ENCODE data around the gene INHBB. TPM values are rescaled to one million over a fixed set of nuclear protein-coding genes. Genes with fewer than 3 reads are reported as not detected.

INHBB gene
- polyA plus RNA-seq, 1 donor from 2014 or later, result not detected

DNA sequence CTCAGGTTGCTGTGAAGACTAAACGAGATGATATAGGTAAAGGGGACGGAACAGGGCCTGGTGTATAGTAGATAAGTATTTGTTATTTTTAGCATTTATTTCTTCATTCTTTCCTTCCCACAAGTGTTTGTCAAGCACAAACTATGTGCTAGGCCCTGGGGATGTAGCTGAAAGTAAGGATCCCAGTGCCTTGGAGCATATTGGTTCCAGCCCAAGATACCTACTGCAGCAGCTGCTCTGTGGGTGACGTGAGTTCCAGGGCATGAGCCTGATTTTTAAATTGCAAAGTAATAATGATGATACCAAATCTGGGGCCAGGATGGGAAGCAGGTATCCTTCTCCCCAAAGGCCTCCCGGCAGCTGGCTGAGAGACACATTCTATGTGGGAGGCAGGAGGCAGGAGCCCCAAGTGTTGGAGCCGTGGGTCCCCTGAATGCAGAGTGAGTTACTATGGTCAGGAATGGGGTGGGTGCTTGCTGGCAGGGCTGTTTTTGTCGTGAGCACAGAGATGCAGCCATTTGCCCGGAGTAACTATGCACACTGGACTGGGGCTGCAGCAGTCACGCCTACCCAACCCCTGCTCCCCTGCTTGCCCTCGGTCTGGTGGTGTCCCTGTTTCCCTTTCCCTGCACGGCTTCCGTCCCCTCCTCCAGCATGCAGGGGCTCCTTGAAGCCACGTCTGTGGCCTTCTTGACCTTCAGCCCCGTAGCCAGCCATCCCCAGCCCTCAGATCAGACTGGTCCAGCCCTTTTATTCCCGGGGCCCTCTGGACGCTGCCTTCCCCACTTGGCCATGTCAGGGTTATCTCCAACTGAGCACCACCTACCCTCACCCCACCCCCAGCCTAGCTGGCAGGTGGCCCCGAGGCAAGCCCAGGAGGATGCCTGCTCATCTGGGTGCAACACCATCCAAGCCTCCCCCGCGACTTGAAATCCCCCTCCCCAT, 52.4 kb downstream of the INHBB start:
- no peak for TF ChIP-seq POLR2AphosphoS5 (IDR thresholded peaks at IDR 0.05)
- no peak for TF ChIP-seq MXI1 (conservative IDR thresholded peaks at IDR 0.05; ENCODE audit: poor library complexity, severe bottlenecking)
- no peak for TF ChIP-seq TAF1 (IDR thresholded peaks at IDR 0.05; ENCODE audit: low read depth)
- TF ChIP-seq SMC3 (conservative IDR thresholded peaks at IDR 0.05; ENCODE audit: poor library complexity), result no peak
- TF ChIP-seq REST (IDR thresholded peaks at IDR 0.05; ENCODE audit: borderline replicate concordance), result no peak
- Histone ChIP-seq H4K20me1 (ENCODE audit: insufficient read depth) (no peaks in the 10 kb centered on the region), H3F3A (ENCODE audit: insufficient read depth, low read length, poor library complexity, severe bottlenecking) (no peaks in the 10 kb centered on the region), H2AFZ (ENCODE audit: low read depth, low read length) (no peak overlapping the region), H3K4me2 (ENCODE audit: low read length) (no peak overlapping the region), H3K36me3 (ENCODE audit: insufficient read depth, low read length) (no peaks in the 10 kb centered on the region), H3K79me2 (replicated peaks; ENCODE audit: insufficient read depth, low read length) (no peaks in the 10 kb centered on the region), H3K27ac (ENCODE audit: low read length) (no peak overlapping the region), H3K9ac (ENCODE audit: low read length) (no peak overlapping the region), H3K4me3 (ENCODE audit: low read length) (no peak overlapping the region), H3K9me3 (ENCODE audit: low read length) (no peaks in the 10 kb centered on the region), H3K27me3 (ENCODE audit: insufficient read depth, low read depth, low read length) (no peaks in the 10 kb centered on the region), H3K9me2 (ENCODE audit: insufficient read depth, low read length) (no peaks in the 10 kb centered on the region)

- Histone ChIP-seq H3K79me2 (replicated peaks; ENCODE audit: insufficient read depth, low read length) (no peaks in the 10 kb centered on the region), H3K9me2 (ENCODE audit: insufficient read depth, low read length) (no peaks in the 10 kb centered on the region), H4K20me1 (ENCODE audit: insufficient read depth) (no peaks in the 10 kb centered on the region), H2AFZ (ENCODE audit: low read depth, low read length) (no peak overlapping the region), H3K4me2 (ENCODE audit: low read length) (no peak overlapping the region), H3K9me3 (ENCODE audit: low read length) (no peaks in the 10 kb centered on the region), H3K27ac (ENCODE audit: low read length) (no peak overlapping the region), H3K9ac (ENCODE audit: low read length) (no peak overlapping the region), H3F3A (ENCODE audit: insufficient read depth, low read length, poor library complexity, severe bottlenecking) (no peaks in the 10 kb centered on the region), H3K4me3 (ENCODE audit: low read length) (no peak overlapping the region), H3K27me3 (ENCODE audit: insufficient read depth, low read depth, low read length) (no peaks in the 10 kb centered on the region), H3K36me3 (ENCODE audit: insufficient read depth, low read length) (no peaks in the 10 kb centered on the region)
- TF ChIP-seq RAD21 (conservative IDR thresholded peaks at IDR 0.05) (no peak), MXI1 (conservative IDR thresholded peaks at IDR 0.05; ENCODE audit: poor library complexity, severe bottlenecking) (no peak), EZH2 (IDR thresholded peaks at IDR 0.05; ENCODE audit: borderline replicate concordance, insufficient read depth, low read length, poor library complexity, severe bottlenecking) (no peak), SMC3 (conservative IDR thresholded peaks at IDR 0.05; ENCODE audit: poor library complexity) (no peak), POLR2AphosphoS5 (IDR thresholded peaks at IDR 0.05) (no peak), EP300 (conservative IDR thresholded peaks at IDR 0.05; ENCODE audit: poor library complexity, severe bottlenecking) (no peak), TAF1 (IDR thresholded peaks at IDR 0.05; ENCODE audit: low read depth) (no peak), REST (IDR thresholded peaks at IDR 0.05; ENCODE audit: borderline replicate concordance) (no peak)
- TF ChIP-seq, protein P1, sequence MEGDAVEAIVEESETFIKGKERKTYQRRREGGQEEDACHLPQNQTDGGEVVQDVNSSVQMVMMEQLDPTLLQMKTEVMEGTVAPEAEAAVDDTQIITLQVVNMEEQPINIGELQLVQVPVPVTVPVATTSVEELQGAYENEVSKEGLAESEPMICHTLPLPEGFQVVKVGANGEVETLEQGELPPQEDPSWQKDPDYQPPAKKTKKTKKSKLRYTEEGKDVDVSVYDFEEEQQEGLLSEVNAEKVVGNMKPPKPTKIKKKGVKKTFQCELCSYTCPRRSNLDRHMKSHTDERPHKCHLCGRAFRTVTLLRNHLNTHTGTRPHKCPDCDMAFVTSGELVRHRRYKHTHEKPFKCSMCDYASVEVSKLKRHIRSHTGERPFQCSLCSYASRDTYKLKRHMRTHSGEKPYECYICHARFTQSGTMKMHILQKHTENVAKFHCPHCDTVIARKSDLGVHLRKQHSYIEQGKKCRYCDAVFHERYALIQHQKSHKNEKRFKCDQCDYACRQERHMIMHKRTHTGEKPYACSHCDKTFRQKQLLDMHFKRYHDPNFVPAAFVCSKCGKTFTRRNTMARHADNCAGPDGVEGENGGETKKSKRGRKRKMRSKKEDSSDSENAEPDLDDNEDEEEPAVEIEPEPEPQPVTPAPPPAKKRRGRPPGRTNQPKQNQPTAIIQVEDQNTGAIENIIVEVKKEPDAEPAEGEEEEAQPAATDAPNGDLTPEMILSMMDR (IDR thresholded peaks at IDR 0.05; ENCODE audit: poor library complexity, severe bottlenecking), result no peak
Observed at GRCh38 chr2:120398996-120399888, 53.3 kb downstream of the INHBB start.

Data from neural cell (in vitro differentiated cells).